Transverse colon (tissue), 4 donors: Measurements from ENCODE around the gene LPCAT2.

Experiments used
- EP300 ChIP-seq: sonication (generic); formaldehyde crosslinking; IDR thresholded peaks from one replicate; pipeline ENCODE4 v1.6.1; 2017; ENCODE audit warnings: antibody characterized with exemption, low read depth
- POLR2AphosphoS5 ChIP-seq, 3 donors: sonication (generic); formaldehyde crosslinking; IDR thresholded peaks; one replicate each; pipeline ENCODE4 v1.6.1; 2016; ENCODE audit warnings: antibody characterized with exemption in 3 of 3
- TF ChIP-seq, protein P1 (sequence below), 5 experiments: fragments of 200-600 bp in 3 of 5; fragments of 450-650 bp in 2 of 5; sonication (generic) in 3 of 5; IDR thresholded peaks; 1 replicate in 2 of 5; 2 replicates in 3 of 5; pipeline ENCODE4 v1.5.1; 2016 to 2017; ENCODE audit warnings: antibody characterized with exemption in 5 of 5, inconsistent platforms in 3 of 5, mild to moderate bottlenecking in 2 of 5, moderate library complexity in 1 of 5

- TF ChIP-seq, protein P1, sequence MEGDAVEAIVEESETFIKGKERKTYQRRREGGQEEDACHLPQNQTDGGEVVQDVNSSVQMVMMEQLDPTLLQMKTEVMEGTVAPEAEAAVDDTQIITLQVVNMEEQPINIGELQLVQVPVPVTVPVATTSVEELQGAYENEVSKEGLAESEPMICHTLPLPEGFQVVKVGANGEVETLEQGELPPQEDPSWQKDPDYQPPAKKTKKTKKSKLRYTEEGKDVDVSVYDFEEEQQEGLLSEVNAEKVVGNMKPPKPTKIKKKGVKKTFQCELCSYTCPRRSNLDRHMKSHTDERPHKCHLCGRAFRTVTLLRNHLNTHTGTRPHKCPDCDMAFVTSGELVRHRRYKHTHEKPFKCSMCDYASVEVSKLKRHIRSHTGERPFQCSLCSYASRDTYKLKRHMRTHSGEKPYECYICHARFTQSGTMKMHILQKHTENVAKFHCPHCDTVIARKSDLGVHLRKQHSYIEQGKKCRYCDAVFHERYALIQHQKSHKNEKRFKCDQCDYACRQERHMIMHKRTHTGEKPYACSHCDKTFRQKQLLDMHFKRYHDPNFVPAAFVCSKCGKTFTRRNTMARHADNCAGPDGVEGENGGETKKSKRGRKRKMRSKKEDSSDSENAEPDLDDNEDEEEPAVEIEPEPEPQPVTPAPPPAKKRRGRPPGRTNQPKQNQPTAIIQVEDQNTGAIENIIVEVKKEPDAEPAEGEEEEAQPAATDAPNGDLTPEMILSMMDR (IDR thresholded peaks at IDR 0.05), result no peak
- TF ChIP-seq EP300 (no peak), POLR2AphosphoS5 (IDR thresholded peaks at IDR 0.05) (no peak)
Measured at GRCh38 chr16:55562936-55563335, 54.1 kb downstream of the LPCAT2 start.
